PC-3 (cell line): ENCODE measurements around the gene SDK1. TPM values are rescaled to one million over a fixed set of nuclear protein-coding genes. Genes with fewer than 3 reads are reported as not detected.

Experiments used
- ATAC-seq: fragments of 200-7000 bp; cut with Tn5 transposase; 2 replicates; pipeline ENCODE4 v1.9.1; 2020; ENCODE audit warnings: mild to moderate bottlenecking, moderate library complexity
- BruUV-seq: library from RNA; stranded (reverse); fragments of 400-500 nt; replicated peaks from 2 replicates; lab custom pipeline; 2021; lab: Mats Ljungman, UMichigan
- CTCF ChIA-PET: fragments of 300-600 bp; sonication (Branson Sonifier 250); formaldehyde crosslinking; loops from one replicate; lab custom pipeline; 2022; ENCODE audit warnings: antibody characterized with exemption; lab: Charles Lee
- POLR2A ChIA-PET: fragments of 300-600 bp; sonication (Branson Sonifier 250); formaldehyde crosslinking; loops from one replicate; lab custom pipeline; 2022; ENCODE audit warnings: antibody characterized with exemption; ENCODE audit not compliant: unreplicated experiment; lab: Charles Lee
- DNase-seq: peaks from one replicate; pipeline ENCODE4 v3.0.0-alpha.2; 2015
- H2AFZ ChIP-seq: fragments of 300-600 bp; sonication (generic); 2 replicates; pipeline ENCODE4 v1.6.0; 2016; ENCODE audit warnings: antibody characterized with exemption, low read length
- H3F3A ChIP-seq: fragments of 300-600 bp; sonication (generic); one replicate; pipeline ENCODE4 v1.6.0; 2017; ENCODE audit warnings: antibody characterized with exemption, low read length, control low read depth, mild to moderate bottlenecking; ENCODE audit not compliant: unreplicated experiment
- H3K27ac ChIP-seq: fragments of 300-600 bp; sonication (generic); 2 replicates; pipeline ENCODE4 v1.5.1; 2016; ENCODE audit warnings: mild to moderate bottlenecking, low read length
- H3K27me3 ChIP-seq: fragments of 300-600 bp; sonication (generic); 2 replicates; pipeline ENCODE4 v1.6.1; 2016; ENCODE audit warnings: low read length, mixed read lengths
- H3K36me3 ChIP-seq: fragments of 300-600 bp; sonication (generic); 2 replicates; pipeline ENCODE4 v1.6.1; 2016; ENCODE audit warnings: low read depth, mixed run types, low read length, mixed read lengths
- H3K4me1 ChIP-seq: fragments of 300-600 bp; sonication (generic); 2 replicates; pipeline ENCODE4 v1.5.1; 2016; ENCODE audit warnings: low read length; ENCODE audit not compliant: insufficient read depth
- H3K4me2 ChIP-seq: fragments of 300-600 bp; sonication (generic); 2 replicates; pipeline ENCODE4 v1.6.0; 2016; ENCODE audit warnings: low read length
- H3K4me3 ChIP-seq: fragments of 300-600 bp; sonication (generic); 2 replicates; pipeline ENCODE4 v1.5.1; 2016; ENCODE audit warnings: mild to moderate bottlenecking, low read length, mixed read lengths
- H3K79me2 ChIP-seq: fragments of 300-600 bp; sonication (generic); 2 replicates; pipeline ENCODE4 v1.6.1; 2017; ENCODE audit warnings: low read length, mixed read lengths
- H3K9ac ChIP-seq: fragments of 300-600 bp; sonication (generic); 2 replicates; pipeline ENCODE4 v1.6.0; 2016; ENCODE audit warnings: mild to moderate bottlenecking, low read length
- H3K9me2 ChIP-seq: fragments of 300-600 bp; sonication (generic); replicated peaks from 2 replicates; pipeline ENCODE4 v1.6.1; 2016; ENCODE audit warnings: mixed run types, low read length, mixed read lengths
- H3K9me3 ChIP-seq: fragments of 300-600 bp; sonication (generic); 2 replicates; pipeline ENCODE4 v1.6.1; 2016; ENCODE audit warnings: low read length, mixed read lengths
- H4K20me1 ChIP-seq: fragments of 300-600 bp; sonication (generic); 2 replicates; pipeline ENCODE4 v1.6.1; 2016; ENCODE audit warnings: low read length, mixed read lengths
- EZH2 ChIP-seq: fragments of 300-600 bp; sonication (generic); IDR thresholded peaks from one replicate; pipeline ENCODE4 v1.6.1; 2017; ENCODE audit warnings: antibody characterized with exemption, mild to moderate bottlenecking, low read length; ENCODE audit not compliant: unreplicated experiment
- EZH2phosphoT487 ChIP-seq: fragments of 300-600 bp; sonication (generic); IDR thresholded peaks from 2 replicates; pipeline ENCODE4 v1.6.1; 2018; ENCODE audit warnings: mild to moderate bottlenecking, antibody characterized with exemption, low read length, borderline replicate concordance
- intact Hi-C: fragments of 100-400 bp; cut with micrococcal nuclease; formaldehyde crosslinking; loops from 2 replicates; pipeline ENCODE4 v1.9.0; 2023
- total RNA-seq: library from RNA; depleted of rRNA; stranded (reverse); fragments of >200 nt; gene quantifications from 2 replicates; pipeline ENCODE4 v1.2.3, GENCODE V29; 2014
- TF ChIP-seq, protein P1 (sequence below): fragments of 300-600 bp; sonication (generic); conservative IDR thresholded peaks from 2 replicates; pipeline ENCODE4 v1.5.1; 2017; ENCODE audit warnings: antibody characterized with exemption, low read depth, mild to moderate bottlenecking, low read length

The SDK1 gene
- total RNA-seq, 1 experiment from 2014 or later, result 2.8 TPM

DNA sequence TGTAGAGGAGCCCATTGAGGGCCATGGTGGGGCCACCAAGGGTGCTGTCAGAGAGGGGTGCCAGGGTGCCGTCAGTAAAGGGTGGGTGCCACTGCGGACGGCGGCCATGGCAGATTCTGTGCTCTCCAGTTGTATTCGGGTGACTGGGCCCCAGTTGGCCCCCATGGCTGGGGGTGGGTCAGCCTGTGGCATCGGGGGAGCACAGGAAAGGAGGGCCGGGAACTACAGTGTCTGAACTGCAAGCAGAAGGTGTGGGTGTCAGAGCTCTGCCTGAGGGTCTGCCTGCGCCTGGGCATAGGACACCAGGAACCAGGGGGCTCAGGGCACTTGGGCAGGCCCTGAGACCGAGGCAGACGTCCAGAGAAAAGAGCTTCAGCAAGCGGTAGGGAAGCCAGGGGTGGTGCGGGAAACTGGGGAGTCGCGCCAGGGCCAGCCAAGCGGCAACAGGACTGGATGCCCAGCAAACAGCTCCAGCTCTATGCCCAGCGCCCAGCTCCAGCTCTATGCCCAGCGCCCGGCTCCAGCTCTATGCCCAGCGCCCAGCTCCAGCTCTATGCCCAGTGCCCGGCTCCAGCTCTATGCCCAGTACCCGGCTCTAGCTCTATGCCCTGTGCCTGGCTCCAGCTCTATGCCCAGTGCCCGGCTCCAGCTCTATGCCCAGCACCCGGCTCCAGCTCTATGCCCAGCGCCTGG, 878.8 kb downstream of the SDK1 start:
- no peaks in the 10 kb centered on the region for H3K27me3 ChIP-seq
- no peaks in the 10 kb centered on the region for H3F3A ChIP-seq
- CTCF ChIA-PET, result no interaction called here
- no peaks in the 10 kb centered on the region for H3K9me3 ChIP-seq
- H3K36me3 ChIP-seq, result no peaks in the 10 kb centered on the region
- ATAC-seq, result no peak
- no peaks in the 10 kb centered on the region for H3K4me1 ChIP-seq
- no peak overlapping the region for H3K4me2 ChIP-seq
- no peak overlapping the region for H3K4me3 ChIP-seq
- H3K27ac ChIP-seq, result no peak overlapping the region
- POLR2A ChIA-PET, result no interaction called here
- H3K79me2 ChIP-seq, result no peaks in the 10 kb centered on the region
- no peak overlapping the region for H3K9ac ChIP-seq
- no peaks in the 10 kb centered on the region for H4K20me1 ChIP-seq
- TF ChIP-seq, protein P1, sequence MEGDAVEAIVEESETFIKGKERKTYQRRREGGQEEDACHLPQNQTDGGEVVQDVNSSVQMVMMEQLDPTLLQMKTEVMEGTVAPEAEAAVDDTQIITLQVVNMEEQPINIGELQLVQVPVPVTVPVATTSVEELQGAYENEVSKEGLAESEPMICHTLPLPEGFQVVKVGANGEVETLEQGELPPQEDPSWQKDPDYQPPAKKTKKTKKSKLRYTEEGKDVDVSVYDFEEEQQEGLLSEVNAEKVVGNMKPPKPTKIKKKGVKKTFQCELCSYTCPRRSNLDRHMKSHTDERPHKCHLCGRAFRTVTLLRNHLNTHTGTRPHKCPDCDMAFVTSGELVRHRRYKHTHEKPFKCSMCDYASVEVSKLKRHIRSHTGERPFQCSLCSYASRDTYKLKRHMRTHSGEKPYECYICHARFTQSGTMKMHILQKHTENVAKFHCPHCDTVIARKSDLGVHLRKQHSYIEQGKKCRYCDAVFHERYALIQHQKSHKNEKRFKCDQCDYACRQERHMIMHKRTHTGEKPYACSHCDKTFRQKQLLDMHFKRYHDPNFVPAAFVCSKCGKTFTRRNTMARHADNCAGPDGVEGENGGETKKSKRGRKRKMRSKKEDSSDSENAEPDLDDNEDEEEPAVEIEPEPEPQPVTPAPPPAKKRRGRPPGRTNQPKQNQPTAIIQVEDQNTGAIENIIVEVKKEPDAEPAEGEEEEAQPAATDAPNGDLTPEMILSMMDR, result no peak
- TF ChIP-seq EZH2phosphoT487, result no peak
- H2AFZ ChIP-seq, result no peak overlapping the region
- intact Hi-C loops, result no loop called here
- no TSS peak for BruUV-seq
- no peak for DNase-seq
- H3K9me2 ChIP-seq, result no peaks in the 10 kb centered on the region

DNA sequence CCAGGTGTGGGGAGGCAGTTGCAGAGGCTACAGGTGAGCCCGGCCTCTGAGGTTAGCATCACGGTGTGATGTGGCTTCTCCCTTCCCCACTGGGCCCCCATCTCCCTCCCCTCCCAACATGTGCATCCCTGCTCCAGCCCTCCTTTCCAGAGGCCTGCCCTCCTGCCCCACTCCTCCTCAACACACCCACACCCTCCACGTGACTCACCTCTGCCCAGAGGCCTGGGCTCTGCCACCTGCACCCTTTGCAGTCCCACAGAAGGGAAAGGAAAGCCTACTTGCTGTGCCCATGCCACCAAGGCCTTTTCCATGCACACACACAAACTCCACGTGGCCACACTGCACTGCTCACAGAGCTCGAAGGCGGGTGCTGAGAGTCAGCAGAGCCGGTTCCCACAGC, 880.4 kb downstream of the SDK1 start:
- intact Hi-C loops, result no loop called here
- Histone ChIP-seq H3K79me2 (no peaks in the 10 kb centered on the region), H3K4me2 (no peak overlapping the region), H3K36me3 (no peaks in the 10 kb centered on the region), H3K27me3 (no peaks in the 10 kb centered on the region), H3K4me3 (no peak overlapping the region), H3K9me3 (no peaks in the 10 kb centered on the region), H3K4me1 (no peaks in the 10 kb centered on the region), H3K27ac (no peak overlapping the region), H3F3A (no peaks in the 10 kb centered on the region), H4K20me1 (no peaks in the 10 kb centered on the region), H3K9me2 (no peaks in the 10 kb centered on the region), H3K9ac (no peak overlapping the region), H2AFZ (no peak overlapping the region)
- ATAC-seq (no peak), DNase-seq (no peak)
- CTCF ChIA-PET, result no interaction called here
- POLR2A ChIA-PET, result no interaction called here
- TF ChIP-seq EZH2 (no peak), EZH2phosphoT487 (no peak)
- TF ChIP-seq, protein P1, result no peak
- BruUV-seq, result no TSS peak

DNA sequence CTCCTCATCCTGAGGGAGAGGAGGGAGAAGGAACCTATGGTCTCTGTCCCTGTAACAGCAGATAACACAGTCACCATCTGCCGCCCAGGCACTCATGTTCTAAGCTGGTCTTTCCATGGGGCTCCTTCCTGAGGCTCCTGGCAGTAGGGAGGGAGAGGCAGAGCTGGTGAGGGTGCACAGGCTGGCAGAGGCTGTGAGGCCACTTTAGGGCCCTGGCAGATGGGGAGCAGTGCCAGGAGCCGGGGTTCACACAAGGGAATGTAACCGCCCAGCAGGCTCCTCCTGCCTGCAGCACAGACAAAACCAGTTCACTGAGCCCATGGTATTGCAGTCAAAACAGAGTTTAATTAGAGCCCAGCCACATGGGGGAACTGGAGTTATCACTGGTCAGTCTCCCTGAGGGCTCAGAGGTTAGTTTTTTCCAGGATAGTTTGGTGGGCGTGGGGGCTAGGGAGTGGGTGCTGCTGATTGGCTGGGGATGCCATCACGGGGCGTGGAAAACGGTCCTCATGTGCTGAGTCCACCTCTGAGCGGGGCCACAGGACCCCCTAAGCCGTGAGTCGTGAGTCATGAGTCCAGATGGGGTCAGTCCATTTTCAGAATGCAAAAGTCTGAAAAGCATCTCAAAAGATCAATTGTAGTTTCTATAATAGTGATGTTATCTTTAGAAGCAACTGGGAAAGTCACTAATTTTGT, 881.7 kb downstream of the SDK1 start:
- Histone ChIP-seq H3K9me2 (no peaks in the 10 kb centered on the region), H3F3A (no peaks in the 10 kb centered on the region), H3K4me1 (no peaks in the 10 kb centered on the region), H3K27ac (no peak overlapping the region), H3K4me3 (no peak overlapping the region), H3K9ac (no peak overlapping the region), H3K79me2 (no peaks in the 10 kb centered on the region), H2AFZ (no peak overlapping the region), H3K36me3 (no peaks in the 10 kb centered on the region), H3K9me3 (no peaks in the 10 kb centered on the region), H3K4me2 (no peak overlapping the region), H4K20me1 (no peaks in the 10 kb centered on the region), H3K27me3 (no peaks in the 10 kb centered on the region)
- POLR2A ChIA-PET, result no interaction called here
- BruUV-seq, result no TSS peak
- intact Hi-C loops, result no loop called here
- DNase-seq (no peak), ATAC-seq (no peak)
- TF ChIP-seq, protein P1, result no peak
- TF ChIP-seq EZH2, result no peak
- TF ChIP-seq EZH2phosphoT487, result no peak
- CTCF ChIA-PET, result no interaction called here
